HepG2 (cell line): ENCODE data around the gene IKZF4. TPM values are rescaled to one million over a fixed set of nuclear protein-coding genes. Genes with fewer than 3 reads are reported as not detected.
A peak's percentile ranks its signal among the peaks of the same experiment; 100 is the strongest.

Experiments
- AKAP8 ChIP-seq: sonication (generic); formaldehyde crosslinking; IDR thresholded peaks from 2 replicates; pipeline ENCODE4 v1.5.1; 2020; ENCODE audit warnings: mild to moderate bottlenecking, missing genetic modification reagents
- HIVEP1 ChIP-seq: sonication (generic); formaldehyde crosslinking; IDR thresholded peaks from 2 replicates; pipeline ENCODE4 v1.4.0; 2020; ENCODE audit warnings: mild to moderate bottlenecking, missing genetic modification reagents
- NR2F6 ChIP-seq, 2 experiments: IDR thresholded peaks; 2 replicates each; pipeline ENCODE4 v1.6.1; 2016; ENCODE audit warnings: antibody characterized with exemption in 1 of 2, mild to moderate bottlenecking in 1 of 2
- RXRB ChIP-seq: IDR thresholded peaks from 2 replicates; pipeline ENCODE4 v1.6.1; 2016; ENCODE audit warnings: borderline replicate concordance, missing genetic modification reagents, missing compliant biosample characterization
- SOX13 ChIP-seq, 3 experiments: fragments of 450-650 bp in 1 of 3; sonication (generic) in 1 of 3; formaldehyde crosslinking in 1 of 3; IDR thresholded peaks in 2 of 3; conservative IDR thresholded peaks in 1 of 3; 2 replicates each; pipeline versions ENCODE4 v1.5.0 to v1.6.1; 2016 to 2020; ENCODE audit warnings: antibody characterized with exemption in 1 of 3, mild to moderate bottlenecking in 1 of 3, missing compliant biosample characterization in 1 of 3, missing genetic modification reagents in 1 of 3, moderate library complexity in 1 of 3
- SUZ12 ChIP-seq: fragments of 150-350 bp; IDR thresholded peaks from 2 replicates; pipeline ENCODE4 v1.6.1; 2014; ENCODE audit warnings: low read depth, low read length
- ZNF468 ChIP-seq: sonication (generic); formaldehyde crosslinking; IDR thresholded peaks from 2 replicates; pipeline ENCODE4 v1.8.0; 2022; ENCODE audit warnings: mild to moderate bottlenecking, moderate library complexity, missing genetic modification reagents
- polyA plus RNA-seq, 8 experiments: library from polyadenylated mRNA; depleted of rRNA in 3 of 8; stranded (reverse) in 7 of 8; unstranded in 1 of 8; fragments of >200 nt; fragmentation: Illumina TruSeq in 4 of 8; extraction: Trizol in 4 of 8; gene quantifications; 2 replicates each; pipeline versions ENCODE4 v1.2.1 to v1.2.3, GENCODE V29; 2011 to 2016; ENCODE audit warnings: low read depth in 4 of 8, missing spikeins in 1 of 8, mixed read lengths in 1 of 8; ENCODE audit not compliant: insufficient read depth in 1 of 8
- total RNA-seq, 5 experiments: library from RNA; depleted of rRNA; stranded (reverse); fragments of >200 nt; fragmentation: Illumina TruSeq; extraction: Trizol; gene quantifications; 2 replicates each; pipeline ENCODE4 v1.2.3, GENCODE V29; 2016; ENCODE audit warnings: low read depth in 1 of 5
- TF ChIP-seq, protein P1 (sequence below): sonication (generic); formaldehyde crosslinking; IDR thresholded peaks from 2 replicates; pipeline ENCODE4 v1.4.0; 2020; ENCODE audit warnings: missing genetic modification reagents, borderline replicate concordance
- TF ChIP-seq, protein P2 (sequence below): sonication (generic); formaldehyde crosslinking; IDR thresholded peaks from 2 replicates; pipeline ENCODE4 v1.4.0; 2020; ENCODE audit warnings: missing genetic modification reagents
- TF ChIP-seq, protein P3 (sequence below): sonication (generic); formaldehyde crosslinking; IDR thresholded peaks from 2 replicates; pipeline ENCODE4 v1.5.0; 2020; ENCODE audit warnings: missing genetic modification reagents
- TF ChIP-seq, protein P4 (sequence below): sonication (generic); formaldehyde crosslinking; IDR thresholded peaks from 2 replicates; pipeline ENCODE4 v1.4.0; 2020; ENCODE audit warnings: missing genetic modification reagents, borderline replicate concordance
- TF ChIP-seq, protein P5 (sequence below): sonication (generic); formaldehyde crosslinking; IDR thresholded peaks from 2 replicates; pipeline ENCODE4 v1.4.0; 2020; ENCODE audit warnings: missing genetic modification reagents
- TF ChIP-seq, protein P6 (sequence below): sonication (generic); formaldehyde crosslinking; IDR thresholded peaks from 2 replicates; pipeline ENCODE4 v1.5.1; 2020; ENCODE audit warnings: mild to moderate bottlenecking, missing genetic modification reagents

Gene IKZF4
- total and polyA plus RNA-seq, 2 of the 13 experiments (the other 11 are each of a cell fraction or from before 2014, with no cell fraction given): 0.58 to 2.2 TPM

DNA sequence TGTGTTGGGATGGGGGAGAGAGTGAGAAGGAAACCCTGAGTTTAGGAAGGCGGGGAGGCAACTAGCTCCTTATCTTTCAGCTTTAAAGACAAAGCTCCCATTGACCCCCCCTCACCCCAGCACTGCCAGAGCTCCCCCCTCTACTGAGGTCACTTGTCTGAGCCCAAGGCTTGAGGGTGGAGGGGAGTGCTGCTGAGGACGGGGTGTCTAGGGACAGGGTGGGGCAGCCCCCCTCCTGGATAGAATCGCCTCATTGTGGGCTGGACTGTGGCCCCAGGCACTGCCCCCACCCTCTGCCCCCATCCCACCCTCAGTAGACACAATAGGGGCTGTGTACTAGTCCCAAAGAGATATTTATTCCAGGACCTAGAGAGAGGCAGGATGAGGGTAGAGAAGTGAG, 62.1 kb downstream of the IKZF4 start (continued):
- TF ChIP-seq SOX13 (IDR thresholded peaks at IDR 0.05) (no peak), SOX13 (CRISPR knock-in tag; conservative IDR thresholded peaks at IDR 0.05 in 1 of 2, IDR thresholded peaks at IDR 0.05 in 1 of 2) (peak in 1 of 2 experiments; percentile 63; a peak in 2 of 4 replicates), NR2F6 (IDR thresholded peaks at IDR 0.05) (0 out of 2 replicates have a peak, but pooled peaks have one; percentile 20), NR2F6 (CRISPR knock-in tag; IDR thresholded peaks at IDR 0.05) (no peak), AKAP8 (CRISPR knock-in tag) (no peak), ZNF468 (CRISPR knock-in tag) (no peak), RXRB (CRISPR knock-in tag) (0 out of 2 replicates have a peak, but pooled peaks have one; percentile 12), SUZ12 (no peak), HIVEP1 (CRISPR knock-in tag) (no peak)
- TF ChIP-seq, protein P1, sequence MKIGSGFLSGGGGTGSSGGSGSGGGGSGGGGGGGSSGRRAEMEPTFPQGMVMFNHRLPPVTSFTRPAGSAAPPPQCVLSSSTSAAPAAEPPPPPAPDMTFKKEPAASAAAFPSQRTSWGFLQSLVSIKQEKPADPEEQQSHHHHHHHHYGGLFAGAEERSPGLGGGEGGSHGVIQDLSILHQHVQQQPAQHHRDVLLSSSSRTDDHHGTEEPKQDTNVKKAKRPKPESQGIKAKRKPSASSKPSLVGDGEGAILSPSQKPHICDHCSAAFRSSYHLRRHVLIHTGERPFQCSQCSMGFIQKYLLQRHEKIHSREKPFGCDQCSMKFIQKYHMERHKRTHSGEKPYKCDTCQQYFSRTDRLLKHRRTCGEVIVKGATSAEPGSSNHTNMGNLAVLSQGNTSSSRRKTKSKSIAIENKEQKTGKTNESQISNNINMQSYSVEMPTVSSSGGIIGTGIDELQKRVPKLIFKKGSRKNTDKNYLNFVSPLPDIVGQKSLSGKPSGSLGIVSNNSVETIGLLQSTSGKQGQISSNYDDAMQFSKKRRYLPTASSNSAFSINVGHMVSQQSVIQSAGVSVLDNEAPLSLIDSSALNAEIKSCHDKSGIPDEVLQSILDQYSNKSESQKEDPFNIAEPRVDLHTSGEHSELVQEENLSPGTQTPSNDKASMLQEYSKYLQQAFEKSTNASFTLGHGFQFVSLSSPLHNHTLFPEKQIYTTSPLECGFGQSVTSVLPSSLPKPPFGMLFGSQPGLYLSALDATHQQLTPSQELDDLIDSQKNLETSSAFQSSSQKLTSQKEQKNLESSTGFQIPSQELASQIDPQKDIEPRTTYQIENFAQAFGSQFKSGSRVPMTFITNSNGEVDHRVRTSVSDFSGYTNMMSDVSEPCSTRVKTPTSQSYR (CRISPR knock-in tag): peak; percentile 8; the same call in 1 of the 2 replicates
- TF ChIP-seq, protein P2, sequence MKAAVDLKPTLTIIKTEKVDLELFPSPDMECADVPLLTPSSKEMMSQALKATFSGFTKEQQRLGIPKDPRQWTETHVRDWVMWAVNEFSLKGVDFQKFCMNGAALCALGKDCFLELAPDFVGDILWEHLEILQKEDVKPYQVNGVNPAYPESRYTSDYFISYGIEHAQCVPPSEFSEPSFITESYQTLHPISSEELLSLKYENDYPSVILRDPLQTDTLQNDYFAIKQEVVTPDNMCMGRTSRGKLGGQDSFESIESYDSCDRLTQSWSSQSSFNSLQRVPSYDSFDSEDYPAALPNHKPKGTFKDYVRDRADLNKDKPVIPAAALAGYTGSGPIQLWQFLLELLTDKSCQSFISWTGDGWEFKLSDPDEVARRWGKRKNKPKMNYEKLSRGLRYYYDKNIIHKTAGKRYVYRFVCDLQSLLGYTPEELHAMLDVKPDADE (CRISPR knock-in tag): no peak
- TF ChIP-seq, protein P3, sequence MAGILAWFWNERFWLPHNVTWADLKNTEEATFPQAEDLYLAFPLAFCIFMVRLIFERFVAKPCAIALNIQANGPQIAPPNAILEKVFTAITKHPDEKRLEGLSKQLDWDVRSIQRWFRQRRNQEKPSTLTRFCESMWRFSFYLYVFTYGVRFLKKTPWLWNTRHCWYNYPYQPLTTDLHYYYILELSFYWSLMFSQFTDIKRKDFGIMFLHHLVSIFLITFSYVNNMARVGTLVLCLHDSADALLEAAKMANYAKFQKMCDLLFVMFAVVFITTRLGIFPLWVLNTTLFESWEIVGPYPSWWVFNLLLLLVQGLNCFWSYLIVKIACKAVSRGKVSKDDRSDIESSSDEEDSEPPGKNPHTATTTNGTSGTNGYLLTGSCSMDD (CRISPR knock-in tag): no peak
- TF ChIP-seq, protein P4, sequence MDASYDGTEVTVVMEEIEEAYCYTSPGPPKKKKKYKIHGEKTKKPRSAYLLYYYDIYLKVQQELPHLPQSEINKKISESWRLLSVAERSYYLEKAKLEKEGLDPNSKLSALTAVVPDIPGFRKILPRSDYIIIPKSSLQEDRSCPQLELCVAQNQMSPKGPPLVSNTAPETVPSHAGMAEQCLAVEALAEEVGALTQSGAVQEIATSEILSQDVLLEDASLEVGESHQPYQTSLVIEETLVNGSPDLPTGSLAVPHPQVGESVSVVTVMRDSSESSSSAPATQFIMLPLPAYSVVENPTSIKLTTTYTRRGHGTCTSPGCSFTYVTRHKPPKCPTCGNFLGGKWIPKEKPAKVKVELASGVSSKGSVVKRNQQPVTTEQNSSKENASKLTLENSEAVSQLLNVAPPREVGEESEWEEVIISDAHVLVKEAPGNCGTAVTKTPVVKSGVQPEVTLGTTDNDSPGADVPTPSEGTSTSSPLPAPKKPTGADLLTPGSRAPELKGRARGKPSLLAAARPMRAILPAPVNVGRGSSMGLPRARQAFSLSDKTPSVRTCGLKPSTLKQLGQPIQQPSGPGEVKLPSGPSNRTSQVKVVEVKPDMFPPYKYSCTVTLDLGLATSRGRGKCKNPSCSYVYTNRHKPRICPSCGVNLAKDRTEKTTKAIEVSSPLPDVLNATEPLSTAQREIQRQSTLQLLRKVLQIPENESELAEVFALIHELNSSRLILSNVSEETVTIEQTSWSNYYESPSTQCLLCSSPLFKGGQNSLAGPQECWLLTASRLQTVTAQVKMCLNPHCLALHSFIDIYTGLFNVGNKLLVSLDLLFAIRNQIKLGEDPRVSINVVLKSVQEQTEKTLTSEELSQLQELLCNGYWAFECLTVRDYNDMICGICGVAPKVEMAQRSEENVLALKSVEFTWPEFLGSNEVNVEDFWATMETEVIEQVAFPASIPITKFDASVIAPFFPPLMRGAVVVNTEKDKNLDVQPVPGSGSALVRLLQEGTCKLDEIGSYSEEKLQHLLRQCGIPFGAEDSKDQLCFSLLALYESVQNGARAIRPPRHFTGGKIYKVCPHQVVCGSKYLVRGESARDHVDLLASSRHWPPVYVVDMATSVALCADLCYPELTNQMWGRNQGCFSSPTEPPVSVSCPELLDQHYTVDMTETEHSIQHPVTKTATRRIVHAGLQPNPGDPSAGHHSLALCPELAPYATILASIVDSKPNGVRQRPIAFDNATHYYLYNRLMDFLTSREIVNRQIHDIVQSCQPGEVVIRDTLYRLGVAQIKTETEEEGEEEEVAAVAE (CRISPR knock-in tag): no peak
- TF ChIP-seq, protein P5, sequence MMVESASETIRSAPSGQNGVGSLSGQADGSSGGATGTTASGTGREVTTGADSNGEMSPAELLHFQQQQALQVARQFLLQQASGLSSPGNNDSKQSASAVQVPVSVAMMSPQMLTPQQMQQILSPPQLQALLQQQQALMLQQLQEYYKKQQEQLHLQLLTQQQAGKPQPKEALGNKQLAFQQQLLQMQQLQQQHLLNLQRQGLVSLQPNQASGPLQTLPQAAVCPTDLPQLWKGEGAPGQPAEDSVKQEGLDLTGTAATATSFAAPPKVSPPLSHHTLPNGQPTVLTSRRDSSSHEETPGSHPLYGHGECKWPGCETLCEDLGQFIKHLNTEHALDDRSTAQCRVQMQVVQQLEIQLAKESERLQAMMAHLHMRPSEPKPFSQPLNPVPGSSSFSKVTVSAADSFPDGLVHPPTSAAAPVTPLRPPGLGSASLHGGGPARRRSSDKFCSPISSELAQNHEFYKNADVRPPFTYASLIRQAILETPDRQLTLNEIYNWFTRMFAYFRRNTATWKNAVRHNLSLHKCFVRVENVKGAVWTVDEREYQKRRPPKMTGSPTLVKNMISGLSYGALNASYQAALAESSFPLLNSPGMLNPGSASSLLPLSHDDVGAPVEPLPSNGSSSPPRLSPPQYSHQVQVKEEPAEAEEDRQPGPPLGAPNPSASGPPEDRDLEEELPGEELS (CRISPR knock-in tag): peak; percentile 61; the same call in 1 of the 2 replicates
- TF ChIP-seq, protein P6, sequence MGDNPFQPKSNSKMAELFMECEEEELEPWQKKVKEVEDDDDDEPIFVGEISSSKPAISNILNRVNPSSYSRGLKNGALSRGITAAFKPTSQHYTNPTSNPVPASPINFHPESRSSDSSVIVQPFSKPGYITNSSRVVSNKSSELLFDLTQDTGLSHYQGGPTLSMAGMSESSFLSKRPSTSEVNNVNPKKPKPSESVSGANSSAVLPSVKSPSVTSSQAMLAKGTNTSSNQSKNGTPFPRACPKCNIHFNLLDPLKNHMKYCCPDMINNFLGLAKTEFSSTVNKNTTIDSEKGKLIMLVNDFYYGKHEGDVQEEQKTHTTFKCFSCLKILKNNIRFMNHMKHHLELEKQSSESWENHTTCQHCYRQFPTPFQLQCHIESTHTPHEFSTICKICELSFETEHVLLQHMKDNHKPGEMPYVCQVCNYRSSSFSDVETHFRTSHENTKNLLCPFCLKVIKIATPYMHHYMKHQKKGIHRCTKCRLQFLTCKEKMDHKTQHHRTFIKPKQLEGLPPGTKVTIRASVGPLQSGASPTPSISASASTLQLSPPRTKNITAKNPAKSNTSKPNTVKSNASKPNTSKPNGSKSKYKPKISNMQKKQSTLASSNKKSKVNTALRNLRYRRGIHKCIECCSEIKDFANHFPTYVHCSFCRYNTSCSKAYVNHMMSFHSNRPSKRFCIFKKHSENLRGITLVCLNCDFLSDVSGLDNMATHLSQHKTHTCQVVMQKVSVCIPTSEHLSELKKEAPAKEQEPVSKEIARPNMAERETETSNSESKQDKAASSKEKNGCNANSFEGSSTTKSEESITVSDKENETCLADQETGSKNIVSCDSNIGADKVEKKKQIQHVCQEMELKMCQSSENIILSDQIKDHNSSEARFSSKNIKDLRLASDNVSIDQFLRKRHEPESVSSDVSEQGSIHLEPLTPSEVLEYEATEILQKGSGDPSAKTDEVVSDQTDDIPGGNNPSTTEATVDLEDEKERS (CRISPR knock-in tag): no peak
